MM.1S (cell line): Measurements from ENCODE around the gene LEPROT.

Experiments used
- DNase-seq: peaks from one replicate; pipeline ENCODE4 v3.0.0-alpha.2; 2015
- H2AFZ ChIP-seq: fragments of 300-600 bp; sonication (generic); 2 replicates; pipeline ENCODE4 v1.6.0; 2016; ENCODE audit warnings: antibody characterized with exemption, low read length
- H3F3A ChIP-seq: fragments of 300-600 bp; sonication (generic); 2 replicates; pipeline ENCODE4 v1.6.1; 2016; ENCODE audit warnings: mild to moderate bottlenecking, antibody characterized with exemption, low read length, moderate library complexity, mixed read lengths; ENCODE audit not compliant: insufficient read depth
- H3K27ac ChIP-seq: fragments of 300-600 bp; sonication (generic); 2 replicates; pipeline ENCODE4 v1.5.1; 2016; ENCODE audit warnings: mild to moderate bottlenecking, low read length
- H3K27me3 ChIP-seq: fragments of 300-600 bp; sonication (generic); replicated peaks from 2 replicates; pipeline ENCODE4 v1.6.0; 2016; ENCODE audit warnings: low read length; ENCODE audit not compliant: insufficient read depth
- H3K36me3 ChIP-seq: fragments of 300-600 bp; sonication (generic); replicated peaks from 2 replicates; pipeline ENCODE4 v1.6.1; 2016; ENCODE audit warnings: mild to moderate bottlenecking, low read length, mixed read lengths; ENCODE audit not compliant: insufficient read depth
- H3K4me1 ChIP-seq: fragments of 300-600 bp; sonication (generic); 2 replicates; pipeline ENCODE4 v1.6.1; 2016; ENCODE audit warnings: low read length, mixed read lengths
- H3K4me2 ChIP-seq: fragments of 300-600 bp; sonication (generic); 2 replicates; pipeline ENCODE4 v1.6.0; 2016; ENCODE audit warnings: low read depth, low read length
- H3K4me3 ChIP-seq: fragments of 300-600 bp; sonication (generic); 2 replicates; pipeline ENCODE4 v1.5.1; 2016; ENCODE audit warnings: low read length, mixed read lengths
- H3K79me2 ChIP-seq: fragments of 300-600 bp; sonication (generic); 2 replicates; pipeline ENCODE4 v1.6.1; 2016; ENCODE audit warnings: mixed run types, low read length, mixed read lengths
- H3K9ac ChIP-seq: fragments of 300-600 bp; sonication (generic); 2 replicates; pipeline ENCODE4 v1.6.1; 2016; ENCODE audit warnings: low read length, mixed read lengths
- H3K9me2 ChIP-seq: fragments of 300-600 bp; sonication (generic); replicated peaks from 2 replicates; pipeline ENCODE4 v1.6.1; 2016; ENCODE audit warnings: mild to moderate bottlenecking, low read length, mixed read lengths; ENCODE audit not compliant: insufficient read depth
- H3K9me3 ChIP-seq: fragments of 300-600 bp; sonication (generic); replicated peaks from 2 replicates; pipeline ENCODE4 v1.6.1; 2016; ENCODE audit warnings: mild to moderate bottlenecking, low read length, mixed read lengths; ENCODE audit not compliant: insufficient read depth
- H4K20me1 ChIP-seq: fragments of 300-600 bp; sonication (generic); 2 replicates; pipeline ENCODE4 v1.6.1; 2016; ENCODE audit warnings: mild to moderate bottlenecking, low read length, moderate library complexity, mixed read lengths; ENCODE audit not compliant: insufficient read depth
- CTCF ChIP-seq: fragments of 300-600 bp; sonication (generic); IDR thresholded peaks from 2 replicates; pipeline ENCODE4 v1.5.1; 2016; ENCODE audit warnings: antibody characterized with exemption, low read length, mixed read lengths
- EZH2 ChIP-seq: fragments of 300-600 bp; sonication (generic); optimal IDR thresholded peaks from 2 replicates; pipeline ENCODE3; 2017; ENCODE audit warnings: low read depth, mild to moderate bottlenecking, antibody characterized with exemption, low read length, mixed read lengths
- EZH2phosphoT487 ChIP-seq: fragments of 300-600 bp; sonication (generic); IDR thresholded peaks from 2 replicates; pipeline ENCODE4 v1.6.1; 2018; ENCODE audit warnings: antibody characterized with exemption, low read length

The LEPROT gene

GRCh38 chr1:65432918-65433317 lies 12.4 kb downstream of the LEPROT start:
- H3K4me3 ChIP-seq = no peak overlapping the region
- no peak overlapping the region for H2AFZ ChIP-seq
- no peaks in the 10 kb centered on the region for H3F3A ChIP-seq
- no peak overlapping the region for H3K4me2 ChIP-seq
- no peaks in the 10 kb centered on the region for H3K9me3 ChIP-seq
- TF ChIP-seq EZH2 (no peak), EZH2phosphoT487 (no peak), CTCF (no peak)
- no peaks in the 10 kb centered on the region for H3K9me2 ChIP-seq
- H4K20me1 ChIP-seq = no peaks in the 10 kb centered on the region
- no peak for DNase-seq
- no peaks in the 10 kb centered on the region for H3K36me3 ChIP-seq
- no peaks in the 10 kb centered on the region for H3K79me2 ChIP-seq
- no peaks in the 10 kb centered on the region for H3K4me1 ChIP-seq
- no peaks in the 10 kb centered on the region for H3K27me3 ChIP-seq
- no peak overlapping the region for H3K27ac ChIP-seq
- no peak overlapping the region for H3K9ac ChIP-seq

- Histone ChIP-seq H3K36me3 (no peaks in the 10 kb centered on the region), H3K79me2 (no peaks in the 10 kb centered on the region)
Measured at GRCh38 chr1:65434255-65434654, 13.8 kb downstream of the LEPROT start.

GRCh38 chr1:65434760-65435159 lies 14.3 kb downstream of the LEPROT start:
- DNase-seq = no peak
- H3K9me3 ChIP-seq = no peaks in the 10 kb centered on the region
- no peaks in the 10 kb centered on the region for H3K27me3 ChIP-seq
- H3K9me2 ChIP-seq = no peaks in the 10 kb centered on the region
- no peak overlapping the region for H3K9ac ChIP-seq
- no peaks in the 10 kb centered on the region for H3K36me3 ChIP-seq
- H3K27ac ChIP-seq = no peak overlapping the region
- no peak overlapping the region for H2AFZ ChIP-seq
- no peaks in the 10 kb centered on the region for H3K79me2 ChIP-seq
- no peaks in the 10 kb centered on the region for H3F3A ChIP-seq
- H4K20me1 ChIP-seq = no peaks in the 10 kb centered on the region
- no peaks in the 10 kb centered on the region for H3K4me1 ChIP-seq
- no peak overlapping the region for H3K4me2 ChIP-seq
- no peak overlapping the region for H3K4me3 ChIP-seq
- TF ChIP-seq EZH2phosphoT487 (no peak), EZH2 (no peak), CTCF (no peak)

More at GRCh38 chr1:65434255-65434654, 13.8 kb downstream of the LEPROT start:
- Histone ChIP-seq H3K4me3 (no peak overlapping the region), H3K27ac (no peak overlapping the region), H3K9ac (no peak overlapping the region), H3F3A (no peaks in the 10 kb centered on the region), H3K4me2 (no peak overlapping the region), H2AFZ (no peak overlapping the region), H3K27me3 (no peaks in the 10 kb centered on the region), H4K20me1 (no peaks in the 10 kb centered on the region), H3K9me3 (no peaks in the 10 kb centered on the region), H3K4me1 (no peaks in the 10 kb centered on the region), H3K9me2 (no peaks in the 10 kb centered on the region)
- no peak for DNase-seq
- TF ChIP-seq CTCF (peak; percentile 11; the same call in 1 of the 2 replicates), EZH2 (no peak)
